HL-60/S4 (cell line): ENCODE results near the gene GCC2.
"Not testable (repeated sequence)": the region's sequence is repeated elsewhere in the genome, so short reads cannot be mapped to it uniquely, and the experiment has no call there.

ENCODE experiments used
- in situ Hi-C: fragments of 300-500 bp; cut with MboI; formaldehyde crosslinking; loops from 2 replicates; pipeline ENCODE4 v1.14.3; 2022; ENCODE audit warnings: low sequenced_read_pairs

GCC2 gene

DNA sequence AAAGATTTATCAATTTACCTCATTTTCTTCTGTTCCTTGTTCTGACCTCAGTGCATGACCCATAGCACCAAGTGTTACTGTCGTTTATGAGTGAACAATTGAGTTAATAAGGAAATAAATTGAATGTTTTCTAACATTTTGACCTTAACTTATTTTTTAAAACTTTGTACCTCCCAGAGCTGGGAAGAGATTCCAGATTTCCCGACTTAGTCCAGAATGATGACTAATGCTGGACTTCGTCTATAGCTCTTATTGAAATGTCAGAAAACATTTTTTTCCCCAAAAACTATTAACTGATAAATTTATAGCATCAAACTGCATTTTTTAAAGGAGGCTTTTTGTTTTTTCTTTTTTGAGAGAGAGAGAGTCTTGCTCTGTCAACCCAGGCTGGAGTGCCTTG, 63.4 kb downstream of the GCC2 start:
- in situ Hi-C loops = not testable (repeated sequence)

DNA sequence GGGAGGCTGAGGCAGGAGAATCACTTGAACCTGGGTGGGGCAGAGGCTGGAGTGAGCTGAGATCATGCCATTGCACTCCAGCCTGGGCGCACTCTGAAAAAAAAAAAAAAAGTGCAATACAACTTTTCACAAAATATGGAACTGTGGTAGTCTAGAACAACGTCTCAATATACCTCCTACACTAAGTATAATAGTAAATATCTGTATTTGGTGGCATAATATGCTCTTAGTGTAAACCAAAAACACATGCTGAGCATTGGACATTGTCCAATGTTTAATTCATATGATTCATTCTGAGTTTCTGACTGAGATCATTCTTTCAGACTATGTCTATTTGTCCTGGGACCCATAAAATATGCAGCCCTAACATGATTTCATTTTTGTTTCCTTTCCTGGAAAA, 65.5 kb downstream of the GCC2 start:
- in situ Hi-C loops = not testable (repeated sequence)

DNA sequence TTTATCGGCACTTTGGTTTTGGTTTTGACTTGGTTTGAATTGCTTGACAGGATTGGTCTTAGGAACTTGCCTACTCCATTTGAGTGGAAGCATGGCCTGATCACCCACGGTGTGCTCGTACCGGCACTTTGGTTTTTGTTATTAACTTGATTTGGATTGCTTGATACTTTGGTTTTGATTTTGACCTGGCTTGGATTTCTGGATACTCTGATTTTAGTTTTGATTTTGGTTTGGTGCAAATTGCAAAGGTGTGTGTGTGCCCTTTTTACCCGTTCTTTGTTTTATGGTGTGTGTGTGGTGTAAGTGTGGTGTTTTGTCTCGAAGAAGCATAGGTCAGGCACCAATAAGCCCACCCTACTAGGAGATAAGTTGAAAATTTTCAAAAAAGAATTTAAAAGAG, 75.7 kb downstream of the GCC2 start:
- in situ Hi-C loops = not testable (repeated sequence)

DNA sequence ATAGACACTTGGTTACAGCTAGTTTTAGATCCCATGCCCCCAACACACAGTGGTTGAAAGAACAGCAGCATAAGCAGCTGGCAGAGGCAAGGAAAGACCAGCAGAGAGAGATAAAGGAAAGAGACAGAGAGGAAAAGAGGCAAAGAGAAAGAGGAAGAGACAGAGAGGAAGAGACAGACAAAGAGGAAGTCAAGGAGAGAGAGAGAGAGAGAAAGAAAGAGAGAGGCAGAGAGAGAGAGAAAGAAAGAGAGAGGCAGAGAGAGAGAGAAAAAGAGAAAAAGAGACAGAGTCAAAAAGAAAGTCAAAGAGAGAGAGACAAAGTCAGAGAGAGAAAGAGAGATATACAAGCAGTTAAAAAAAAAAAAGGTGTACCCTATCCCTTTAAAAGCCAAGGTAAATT, 76.3 kb downstream of the GCC2 start:
- in situ Hi-C loops = not testable (repeated sequence)

DNA sequence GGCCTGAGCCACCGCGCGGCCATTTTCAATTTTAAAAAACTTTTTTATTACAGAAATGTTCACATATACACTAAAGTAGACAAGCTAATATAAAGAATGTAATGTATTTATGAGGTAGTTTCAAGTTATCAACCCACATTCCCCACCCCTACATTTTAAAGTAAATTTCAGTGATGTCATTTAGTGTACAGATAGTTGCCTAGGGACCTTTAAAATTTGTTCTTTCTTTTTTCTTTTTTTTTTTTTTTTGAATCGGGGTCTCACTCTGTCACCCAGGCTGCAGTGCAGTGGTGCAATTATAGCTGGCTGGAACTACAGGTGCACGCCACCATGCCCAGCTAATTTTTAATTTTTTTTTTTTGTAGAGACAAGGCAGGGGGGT, 82.7 kb downstream of the GCC2 start:
- in situ Hi-C loops = no loop called here

DNA sequence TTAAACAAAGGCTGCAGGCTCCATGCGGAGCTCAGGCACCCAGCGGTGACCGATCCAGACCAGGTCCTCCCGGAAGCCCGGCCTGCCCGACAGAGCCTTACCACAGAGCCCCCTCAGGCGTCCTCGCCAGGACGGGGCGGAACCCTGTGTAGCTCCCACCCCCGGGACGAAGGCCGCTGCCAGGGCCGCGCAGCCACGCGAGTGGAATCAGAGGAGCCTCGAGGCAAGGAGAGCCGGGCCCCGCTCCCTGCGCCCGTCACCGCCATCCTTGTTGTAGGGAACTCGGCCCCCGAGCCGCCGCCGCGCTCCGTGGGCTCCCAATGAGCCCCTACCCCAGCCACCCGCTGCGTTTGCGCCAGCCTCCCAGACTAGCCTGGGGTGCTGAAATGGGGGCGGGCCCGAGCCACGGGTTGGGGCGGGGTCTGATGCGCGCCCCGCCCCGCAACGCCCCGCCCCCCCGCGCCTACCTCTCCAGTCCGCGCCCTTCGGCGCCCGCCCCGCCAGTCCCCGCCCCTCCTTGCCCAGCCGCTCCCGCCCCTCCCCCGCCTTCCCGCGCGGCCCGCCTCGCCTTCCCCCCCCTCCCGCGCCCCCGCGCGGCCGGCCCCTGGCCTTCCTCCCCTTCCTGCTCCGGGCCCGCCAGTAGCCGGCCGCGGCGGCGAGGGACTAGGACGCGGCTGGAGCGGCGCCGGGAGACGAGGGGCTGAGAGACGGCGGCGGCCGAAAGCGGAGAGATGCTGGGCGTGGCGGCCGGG, 85.0 kb downstream of the GCC2 start, which contains the start of gene LIMS1:
Gene LIMS1 (plus strand): TSS at position 639 of the 752 bp plus-strand sequence. CDS start 93 bp downstream, at position 732.
- in situ Hi-C loops = no loop called here

DNA sequence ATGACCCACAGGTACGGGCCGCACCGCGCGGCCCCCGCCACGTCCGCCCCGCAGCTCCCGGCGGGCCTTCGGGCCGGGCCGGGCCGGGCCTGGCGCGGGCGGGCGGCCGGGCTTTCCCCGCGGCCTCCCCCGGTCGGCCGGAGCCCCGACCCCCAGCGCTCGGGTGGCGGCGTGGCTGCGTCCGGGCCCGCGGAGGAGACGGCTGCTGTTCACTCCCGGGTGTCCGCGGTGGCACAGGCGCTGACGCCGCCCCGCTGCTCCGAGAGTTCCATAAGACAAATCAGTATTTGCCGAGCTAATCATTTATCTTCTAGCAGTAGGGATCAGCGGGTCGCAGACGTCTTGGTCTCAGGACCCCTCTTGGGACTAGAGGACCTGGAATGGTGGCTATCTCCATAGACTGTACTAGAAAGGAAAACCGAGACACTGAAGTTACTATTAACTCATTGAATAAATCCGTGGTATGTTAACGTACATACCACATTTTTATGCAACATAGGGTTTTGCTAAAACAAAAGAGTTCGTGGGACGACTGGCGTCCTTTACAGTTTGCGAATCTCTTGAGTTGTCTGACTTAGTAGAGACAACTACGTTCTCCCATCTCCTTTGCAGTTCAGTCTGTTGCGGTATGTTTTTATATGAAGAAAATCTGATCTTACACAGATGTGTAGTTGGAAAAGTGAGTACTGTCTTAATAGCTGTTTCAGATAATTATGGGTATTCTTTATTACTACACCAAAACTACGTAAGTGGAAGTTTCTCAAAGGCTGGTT, 85.8 kb downstream of the GCC2 start:
- in situ Hi-C loops = no loop called here

DNA sequence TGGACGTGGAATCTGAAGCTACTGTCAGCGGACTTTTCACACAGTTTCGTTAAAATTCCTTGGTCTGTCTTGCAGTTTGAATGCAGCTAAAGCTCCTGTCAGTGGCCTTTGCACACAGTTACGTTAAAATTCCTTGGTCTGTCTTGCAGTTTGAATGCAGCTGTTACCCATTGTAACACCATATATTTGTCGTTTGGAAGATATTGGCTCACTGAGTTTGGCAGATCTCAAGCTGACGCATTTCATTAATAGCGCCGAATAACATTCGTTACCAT, 86.3 kb downstream of the GCC2 start:
- in situ Hi-C loops = no loop called here

DNA sequence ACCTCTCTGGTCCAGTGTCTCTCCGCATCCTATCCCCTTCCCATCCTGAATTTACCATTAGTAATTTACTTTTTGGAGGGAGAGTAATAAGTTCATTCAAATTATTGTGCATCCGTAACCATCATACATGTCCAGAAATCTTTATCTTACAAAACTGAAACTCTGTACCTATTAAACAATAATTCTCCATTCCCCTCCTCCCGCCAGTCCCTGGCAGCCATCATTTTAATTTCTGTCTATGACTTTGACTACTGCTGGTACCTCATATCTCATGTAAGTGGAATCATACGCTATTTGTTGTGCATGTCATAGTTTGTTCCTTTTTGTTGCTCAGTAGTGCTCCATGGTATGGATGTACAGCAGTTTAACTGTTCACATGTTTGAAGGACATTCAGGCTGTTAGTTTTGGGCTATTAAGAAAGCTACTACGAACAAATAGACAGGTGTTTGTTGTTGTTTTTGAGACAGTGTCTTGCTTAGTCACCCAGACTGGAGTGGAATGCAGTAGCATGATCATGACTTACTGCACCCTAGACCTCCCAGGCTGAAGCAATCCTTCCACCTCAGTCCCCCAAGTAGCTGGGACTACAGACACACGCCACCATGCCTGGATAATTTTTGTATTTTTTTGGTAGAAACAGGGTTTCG, 87.3 kb downstream of the GCC2 start:
- in situ Hi-C loops = no loop called here

DNA sequence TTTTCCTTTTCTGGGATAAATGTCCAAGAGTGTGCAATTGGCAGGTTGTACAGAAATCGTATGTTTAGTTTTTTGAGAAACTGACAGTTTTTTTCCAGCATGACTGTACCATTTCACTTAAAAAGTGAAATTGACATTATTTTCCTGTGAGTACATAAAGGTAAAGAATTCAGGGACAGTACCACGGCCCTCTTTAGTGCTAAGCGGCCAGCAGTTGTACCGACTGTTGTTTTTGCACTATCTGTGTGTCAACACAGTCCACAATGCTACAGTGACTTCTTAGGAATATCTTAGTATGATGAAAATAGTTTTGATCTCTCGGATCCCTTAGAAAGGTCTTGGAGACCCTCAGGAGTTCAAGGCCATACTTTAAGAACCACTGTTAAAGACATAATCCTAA, 87.9 kb downstream of the GCC2 start:
- in situ Hi-C loops = no loop called here

DNA sequence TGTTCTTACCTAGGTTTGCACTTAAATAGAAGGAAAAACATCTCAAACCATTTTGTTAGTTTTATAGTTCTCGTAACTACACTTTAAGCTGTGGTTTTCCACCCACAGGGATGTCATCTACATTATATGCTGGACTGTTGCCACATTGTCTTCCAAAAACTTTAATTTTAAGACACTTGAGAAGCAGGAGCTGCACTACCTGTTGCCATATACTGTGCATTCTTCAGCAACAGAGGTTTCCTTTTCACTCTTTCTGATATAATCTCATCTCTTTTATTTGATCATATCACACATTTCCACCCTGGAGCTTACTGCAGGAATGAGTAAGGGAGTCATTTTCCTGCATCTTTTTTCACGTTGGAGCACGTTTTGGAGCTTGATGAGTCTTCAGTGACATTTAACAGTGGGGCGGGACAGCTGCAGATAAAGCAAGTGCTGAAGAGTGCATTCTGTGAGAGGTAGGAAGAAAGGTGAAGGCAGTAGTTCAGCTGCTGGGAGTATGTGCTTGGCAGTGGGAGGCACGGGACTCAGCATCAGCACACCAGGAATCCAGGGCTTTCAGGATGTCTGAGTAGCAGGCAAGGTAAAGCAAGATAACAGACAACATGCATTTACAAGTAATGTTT, 89.1 kb downstream of the GCC2 start:
- in situ Hi-C loops = no loop called here

DNA sequence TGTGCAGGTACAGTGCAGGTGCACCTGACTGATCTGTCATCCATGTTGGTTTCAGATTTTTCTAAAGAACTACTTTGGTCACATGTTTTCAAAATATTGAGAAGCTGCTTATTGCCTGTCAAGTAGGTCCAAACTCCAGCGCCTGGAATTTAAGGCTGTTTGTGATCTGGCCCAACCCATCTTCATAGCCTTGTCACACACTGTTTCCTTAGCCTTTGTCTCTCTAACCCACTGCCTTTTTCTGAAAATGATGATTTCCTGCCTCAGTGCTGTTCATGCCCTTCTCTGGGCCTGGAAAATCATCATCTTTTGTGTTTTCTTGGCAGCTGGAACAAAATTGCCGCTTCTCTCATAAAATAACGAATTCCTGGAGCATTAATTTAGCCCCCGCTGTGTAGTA, 92.4 kb downstream of the GCC2 start:
- in situ Hi-C loops = no loop called here

DNA sequence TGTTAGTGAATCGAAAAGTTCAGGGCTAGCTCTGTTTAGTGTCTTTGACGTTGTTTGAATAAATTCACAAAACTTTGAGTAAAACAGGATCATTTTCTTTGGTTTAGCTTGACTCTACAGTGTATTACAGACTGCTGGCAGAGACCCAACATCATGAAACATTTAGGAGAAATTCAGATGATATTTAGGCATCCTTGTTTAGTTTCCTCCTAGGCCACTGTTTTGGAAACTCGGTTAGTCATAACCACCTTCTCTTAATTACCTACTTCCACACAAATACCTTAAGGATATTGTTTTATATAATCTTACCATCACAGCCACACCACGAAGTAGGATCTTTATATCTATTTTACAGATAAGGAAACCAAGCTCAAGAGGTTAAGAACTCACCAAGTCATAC, 93.1 kb downstream of the GCC2 start:
- in situ Hi-C loops = no loop called here

DNA sequence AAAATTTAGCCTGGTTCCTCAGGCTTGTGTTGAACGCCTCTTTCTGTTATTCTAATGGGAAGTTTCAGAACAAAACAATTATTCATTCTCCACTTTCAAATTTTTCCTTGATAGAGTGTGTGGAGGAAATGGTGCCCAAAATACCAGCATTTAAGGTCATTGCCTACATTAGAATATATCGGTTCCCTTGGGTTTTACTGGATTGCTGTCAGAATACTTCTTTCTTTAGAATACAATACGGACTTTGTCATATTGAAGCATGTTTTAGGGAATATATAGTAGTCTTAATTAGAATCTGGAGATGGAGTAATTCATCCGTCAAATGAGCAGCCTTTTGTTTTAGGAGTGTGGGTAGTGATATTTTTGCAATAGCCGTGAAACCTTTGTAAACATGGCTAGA, 98.6 kb downstream of the GCC2 start:
- in situ Hi-C loops = no loop called here

DNA sequence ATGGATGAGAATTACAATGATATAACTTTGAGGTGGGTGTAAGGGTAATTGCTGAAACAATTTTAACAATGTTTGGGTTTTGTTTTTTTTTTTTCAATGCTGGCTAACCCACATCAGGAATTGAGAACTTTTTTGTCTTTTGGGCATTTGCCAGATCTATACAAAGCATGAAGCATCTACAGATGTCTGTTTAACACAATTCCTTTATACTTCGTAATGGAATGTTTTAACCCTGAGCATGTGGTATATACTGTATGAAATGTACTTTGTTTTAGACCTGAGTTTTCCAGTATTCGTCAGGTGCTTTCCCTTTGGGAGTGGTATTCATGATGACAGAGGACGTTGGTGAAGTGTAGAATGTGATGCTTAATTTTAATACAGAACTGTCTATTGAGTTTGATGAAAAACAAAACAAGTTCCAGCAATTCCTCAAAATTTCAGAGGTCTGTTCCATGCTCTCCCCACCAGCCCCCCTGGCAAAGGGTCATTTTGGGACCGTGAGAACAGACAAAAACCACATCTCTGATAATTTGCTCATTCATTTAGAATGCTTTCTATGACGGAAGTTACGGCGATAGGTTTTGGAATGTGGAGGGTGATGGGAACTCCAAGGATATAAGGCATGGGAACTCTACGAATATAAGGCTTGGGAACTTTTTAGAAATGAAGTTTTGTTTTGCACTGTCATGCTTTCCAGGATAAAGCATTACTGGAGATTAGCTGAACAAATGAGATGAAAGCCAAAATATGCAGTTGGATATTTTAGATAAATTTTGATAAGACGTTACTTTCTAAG, 99.4 kb downstream of the GCC2 start:
- in situ Hi-C loops = no loop called here

DNA sequence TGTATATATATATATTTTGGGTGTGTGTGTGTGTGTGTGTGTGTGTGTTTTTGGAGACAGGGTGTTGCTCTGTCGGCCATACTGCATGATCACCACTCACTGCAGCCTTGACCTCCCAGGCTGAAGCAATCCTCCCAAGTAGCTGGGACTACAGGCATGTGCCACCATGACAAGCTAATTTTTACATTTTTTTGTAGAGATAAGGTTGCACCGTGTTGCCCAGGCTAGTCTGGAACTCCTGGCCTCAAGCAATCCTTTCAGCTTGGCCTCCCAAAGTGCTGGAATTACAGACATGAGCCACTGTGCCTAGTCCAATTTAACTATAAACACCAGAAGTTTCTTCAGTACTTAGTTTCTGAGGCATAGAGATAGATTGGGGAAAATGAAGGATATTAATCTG, 103.6 kb downstream of the GCC2 start:
- in situ Hi-C loops = no loop called here

DNA sequence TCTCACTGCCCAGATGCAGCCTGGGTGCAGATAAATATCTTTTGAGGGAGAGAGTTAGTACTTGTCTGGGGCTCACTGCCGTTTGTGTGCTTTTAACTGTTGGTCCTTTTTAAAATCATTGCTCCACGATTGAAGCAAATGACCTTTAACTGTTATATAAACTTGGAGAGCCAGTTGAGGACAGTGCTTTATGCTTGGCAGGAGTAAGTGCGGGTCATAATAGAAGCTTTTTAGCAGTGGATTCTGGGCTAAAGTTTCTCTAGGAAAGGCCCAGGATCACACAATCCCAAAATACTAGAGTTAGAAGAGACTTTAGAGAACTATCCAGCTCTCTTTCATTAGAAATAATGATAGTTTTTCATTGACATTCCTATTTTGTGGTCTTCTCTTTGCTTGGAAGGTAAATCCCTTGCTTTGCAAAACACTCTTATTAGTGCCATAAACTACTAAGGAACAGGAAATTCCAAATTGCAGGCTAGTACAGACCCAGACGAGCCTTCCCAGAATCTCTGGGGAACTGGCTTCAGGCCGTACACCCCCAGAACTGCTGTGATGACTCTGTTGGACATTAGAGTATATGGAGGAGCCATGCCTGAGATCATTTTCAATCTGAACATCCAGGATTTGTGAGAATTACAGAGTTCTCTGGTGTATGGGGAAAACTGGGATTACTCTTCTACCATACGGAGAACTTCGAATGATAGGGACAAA, 104.4 kb downstream of the GCC2 start:
- in situ Hi-C loops = no loop called here

DNA sequence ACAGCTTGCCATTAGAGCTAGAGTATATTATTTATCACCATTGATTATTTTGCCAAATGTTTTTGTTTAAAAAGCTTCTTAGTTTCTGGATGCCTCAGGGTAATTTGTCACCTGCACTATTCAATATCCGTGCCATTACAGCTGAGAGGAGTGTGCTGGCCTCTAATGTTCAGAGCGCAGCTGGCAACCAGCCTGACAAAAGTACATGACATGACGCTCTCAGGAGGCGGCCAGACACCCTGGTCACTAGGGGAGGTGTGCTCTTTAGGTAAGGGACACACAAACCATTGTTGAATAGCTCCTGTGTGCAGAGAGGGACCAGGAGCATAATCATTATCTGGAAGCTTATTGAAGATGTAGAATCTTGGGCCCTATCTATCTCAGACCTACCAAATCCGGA, 105.5 kb downstream of the GCC2 start:
- in situ Hi-C loops = no loop called here

DNA sequence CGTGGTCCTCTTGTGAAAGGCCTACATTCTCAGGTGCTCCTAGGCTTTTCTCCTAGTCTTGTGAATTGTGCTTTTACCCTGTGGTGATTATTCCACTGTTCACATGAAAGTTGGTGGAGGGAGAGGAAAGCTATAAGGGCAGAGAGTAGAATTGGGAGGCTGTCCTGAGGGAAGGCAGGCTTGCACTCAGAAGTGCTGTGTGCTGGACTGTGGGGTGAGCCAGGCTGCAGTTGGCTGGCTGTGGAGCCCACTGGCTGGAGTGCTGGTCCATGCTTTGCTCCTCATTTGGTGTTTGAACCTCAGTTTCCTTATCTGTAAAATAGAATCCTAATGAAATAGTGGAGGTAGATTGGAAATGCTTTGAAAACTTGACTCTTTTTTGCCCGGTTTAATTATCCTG, 106.6 kb downstream of the GCC2 start:
- in situ Hi-C loops = no loop called here

DNA sequence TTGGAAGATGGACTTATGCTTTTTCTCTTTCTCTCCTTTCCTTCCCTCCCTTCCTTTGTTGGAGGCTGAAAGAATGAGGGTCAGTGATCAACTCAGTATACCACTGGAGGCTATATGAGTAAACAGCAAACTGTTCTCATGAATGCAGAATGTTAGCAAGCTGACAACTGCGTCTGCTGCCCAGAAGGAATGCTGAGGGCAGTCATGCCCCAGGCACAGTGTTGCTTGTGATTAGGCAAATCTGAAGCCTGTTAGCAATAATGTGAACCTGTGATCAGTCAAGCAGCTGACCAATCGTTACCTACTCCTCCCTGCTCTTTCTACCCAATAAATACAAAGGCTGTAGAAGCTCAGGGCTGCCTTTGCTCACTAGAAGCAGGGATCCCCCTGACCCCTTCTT, 107.6 kb downstream of the GCC2 start:
- in situ Hi-C loops = not testable (repeated sequence)
